ENCODE data around the gene AOPEP.

Gene AOPEP

GRCh38 chr9:95108777-95109176, 382.3 kb downstream of the AOPEP start:
- no peak overlapping the region for H3K4me3 ChIP-seq (replicated peaks; ENCODE audit: low read depth, low read length)
- TF ChIP-seq, protein P1, sequence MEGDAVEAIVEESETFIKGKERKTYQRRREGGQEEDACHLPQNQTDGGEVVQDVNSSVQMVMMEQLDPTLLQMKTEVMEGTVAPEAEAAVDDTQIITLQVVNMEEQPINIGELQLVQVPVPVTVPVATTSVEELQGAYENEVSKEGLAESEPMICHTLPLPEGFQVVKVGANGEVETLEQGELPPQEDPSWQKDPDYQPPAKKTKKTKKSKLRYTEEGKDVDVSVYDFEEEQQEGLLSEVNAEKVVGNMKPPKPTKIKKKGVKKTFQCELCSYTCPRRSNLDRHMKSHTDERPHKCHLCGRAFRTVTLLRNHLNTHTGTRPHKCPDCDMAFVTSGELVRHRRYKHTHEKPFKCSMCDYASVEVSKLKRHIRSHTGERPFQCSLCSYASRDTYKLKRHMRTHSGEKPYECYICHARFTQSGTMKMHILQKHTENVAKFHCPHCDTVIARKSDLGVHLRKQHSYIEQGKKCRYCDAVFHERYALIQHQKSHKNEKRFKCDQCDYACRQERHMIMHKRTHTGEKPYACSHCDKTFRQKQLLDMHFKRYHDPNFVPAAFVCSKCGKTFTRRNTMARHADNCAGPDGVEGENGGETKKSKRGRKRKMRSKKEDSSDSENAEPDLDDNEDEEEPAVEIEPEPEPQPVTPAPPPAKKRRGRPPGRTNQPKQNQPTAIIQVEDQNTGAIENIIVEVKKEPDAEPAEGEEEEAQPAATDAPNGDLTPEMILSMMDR (IDR thresholded peaks at IDR 0.05; ENCODE audit: low read depth, low read length, missing control alignments): no peak
- DNase-seq (ENCODE audit: extremely low read depth, low read depth): no peak

DNA sequence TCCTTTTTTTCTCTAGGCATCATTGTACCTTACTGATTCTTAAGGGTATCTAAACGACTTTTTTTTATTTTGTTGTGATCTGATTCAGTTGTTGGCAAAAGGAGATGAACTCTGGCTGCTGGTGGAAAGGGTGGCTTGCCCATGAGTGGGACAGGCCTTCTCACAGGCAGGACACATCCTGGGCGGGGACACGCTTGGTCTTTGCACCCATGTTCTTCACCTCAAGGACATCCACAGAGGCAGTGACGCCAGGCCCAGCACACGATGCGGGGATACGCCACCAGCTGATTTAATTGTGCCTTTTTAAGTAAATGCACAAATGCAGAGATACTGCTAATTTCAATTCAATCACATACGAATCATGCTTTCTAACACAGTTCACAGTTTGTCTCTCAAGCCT, 383.0 kb downstream of the AOPEP start:
- no peak overlapping the region for H3K4me3 ChIP-seq (replicated peaks; ENCODE audit: low read depth, low read length)
- DNase-seq (ENCODE audit: extremely low read depth, low read depth): no peak
- TF ChIP-seq, protein P1 (IDR thresholded peaks at IDR 0.05; ENCODE audit: low read depth, low read length, missing control alignments): no peak

GRCh38 chr9:95110921-95111525, 384.5 kb downstream of the AOPEP start:
- no peak overlapping the region for H3K4me3 ChIP-seq (replicated peaks; ENCODE audit: low read depth, low read length)
- TF ChIP-seq, protein P1 (IDR thresholded peaks at IDR 0.05; ENCODE audit: low read depth, low read length, missing control alignments): no peak

GRCh38 chr9:95111716-95112115, 385.2 kb downstream of the AOPEP start:
- H3K4me3 ChIP-seq (replicated peaks; ENCODE audit: low read depth, low read length): no peak overlapping the region
- no peak for DNase-seq (ENCODE audit: extremely low read depth, low read depth)
- TF ChIP-seq, protein P1 (IDR thresholded peaks at IDR 0.05; ENCODE audit: low read depth, low read length, missing control alignments): no peak

More at GRCh38 chr9:95110921-95111525, 384.5 kb downstream of the AOPEP start:
- no peak for DNase-seq (ENCODE audit: extremely low read depth, low read depth)

GRCh38 chr9:95112436-95113280, 386.2 kb downstream of the AOPEP start:
- TF ChIP-seq, protein P1 (IDR thresholded peaks at IDR 0.05; ENCODE audit: low read depth, low read length, missing control alignments): no peak
- DNase-seq (ENCODE audit: extremely low read depth, low read depth): no peak
- no peak overlapping the region for H3K4me3 ChIP-seq (replicated peaks; ENCODE audit: low read depth, low read length)

DNA sequence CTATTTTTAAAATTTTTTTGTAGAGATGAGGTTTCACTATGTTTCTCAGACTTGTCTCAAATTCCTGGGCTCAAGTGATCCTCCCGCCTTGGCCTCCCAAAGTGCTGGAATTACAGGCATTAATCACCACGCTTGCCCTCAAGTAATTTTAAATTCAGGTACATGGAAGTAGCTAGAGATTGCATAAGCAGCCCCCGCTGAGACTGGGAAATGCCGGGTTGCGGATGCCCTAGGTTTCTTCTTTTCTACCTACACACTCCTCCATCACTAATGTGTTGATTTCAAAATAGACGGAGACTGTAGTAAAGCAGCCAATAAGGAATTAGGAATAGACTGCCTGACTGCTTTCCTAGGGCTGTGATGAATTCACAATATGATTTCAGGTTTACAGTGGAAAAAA, 388.6 kb downstream of the AOPEP start:
- DNase-seq (ENCODE audit: extremely low read depth, low read depth): no peak
- no peak overlapping the region for H3K4me3 ChIP-seq (replicated peaks; ENCODE audit: low read depth, low read length)
- TF ChIP-seq, protein P1 (IDR thresholded peaks at IDR 0.05; ENCODE audit: low read depth, low read length, missing control alignments): no peak

Measured in HFF-Myc (cell line).